GM12801 (cell line): ENCODE results near the gene DNLZ.

Experiments
- TF ChIP-seq, protein P1 (sequence below): IDR thresholded peaks from one replicate; pipeline ENCODE4 v1.5.1; 2011; ENCODE audit warnings: control low read depth; ENCODE audit not compliant: insufficient read length; ENCODE audit errors: extremely low read depth

The DNLZ gene

DNA sequence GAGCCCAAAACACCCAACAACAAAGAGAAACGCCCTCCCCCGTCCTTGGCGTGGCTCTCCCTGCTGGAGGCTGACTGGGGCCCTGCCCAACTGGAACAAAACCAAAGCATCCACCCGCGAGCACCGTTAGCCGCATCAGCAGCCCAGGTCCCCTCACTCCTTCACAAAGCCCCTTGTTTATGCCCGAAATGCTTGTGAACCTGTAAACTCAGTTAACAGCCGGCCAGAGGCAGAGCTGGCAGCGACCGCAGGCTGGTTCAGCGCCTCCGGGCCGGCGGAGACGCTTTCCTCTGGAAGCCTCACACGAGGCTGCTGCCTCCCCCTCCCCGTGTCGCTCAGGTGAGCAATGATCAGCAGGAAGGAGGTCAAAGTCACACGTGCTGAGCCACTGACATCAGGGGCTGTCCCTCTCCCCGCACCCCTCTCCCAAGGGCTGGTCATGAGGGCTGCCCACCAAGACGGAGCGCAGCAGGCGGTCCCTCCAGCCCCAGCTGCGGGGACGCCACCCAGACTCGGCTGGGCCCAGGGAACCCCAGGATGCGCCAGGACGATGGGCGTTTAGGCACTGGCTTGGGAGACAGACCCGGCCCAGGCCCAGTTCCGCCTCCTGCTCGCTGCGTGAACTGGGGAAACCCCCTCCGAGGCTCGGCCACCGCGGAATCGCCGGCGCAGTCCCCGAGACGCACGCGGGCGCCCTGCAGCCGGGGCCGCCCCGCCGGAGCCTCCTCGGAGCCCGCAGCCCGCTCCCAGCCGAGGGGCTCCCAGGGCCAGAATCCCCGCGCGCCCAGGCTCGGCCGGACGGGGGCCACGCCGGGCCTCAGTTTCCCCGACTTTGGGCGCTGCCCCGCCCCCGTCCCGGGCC, 35.9 kb upstream of the DNLZ start:
- TF ChIP-seq, protein P1, sequence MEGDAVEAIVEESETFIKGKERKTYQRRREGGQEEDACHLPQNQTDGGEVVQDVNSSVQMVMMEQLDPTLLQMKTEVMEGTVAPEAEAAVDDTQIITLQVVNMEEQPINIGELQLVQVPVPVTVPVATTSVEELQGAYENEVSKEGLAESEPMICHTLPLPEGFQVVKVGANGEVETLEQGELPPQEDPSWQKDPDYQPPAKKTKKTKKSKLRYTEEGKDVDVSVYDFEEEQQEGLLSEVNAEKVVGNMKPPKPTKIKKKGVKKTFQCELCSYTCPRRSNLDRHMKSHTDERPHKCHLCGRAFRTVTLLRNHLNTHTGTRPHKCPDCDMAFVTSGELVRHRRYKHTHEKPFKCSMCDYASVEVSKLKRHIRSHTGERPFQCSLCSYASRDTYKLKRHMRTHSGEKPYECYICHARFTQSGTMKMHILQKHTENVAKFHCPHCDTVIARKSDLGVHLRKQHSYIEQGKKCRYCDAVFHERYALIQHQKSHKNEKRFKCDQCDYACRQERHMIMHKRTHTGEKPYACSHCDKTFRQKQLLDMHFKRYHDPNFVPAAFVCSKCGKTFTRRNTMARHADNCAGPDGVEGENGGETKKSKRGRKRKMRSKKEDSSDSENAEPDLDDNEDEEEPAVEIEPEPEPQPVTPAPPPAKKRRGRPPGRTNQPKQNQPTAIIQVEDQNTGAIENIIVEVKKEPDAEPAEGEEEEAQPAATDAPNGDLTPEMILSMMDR: no peak

- TF ChIP-seq, protein P1: no peak
Observed at GRCh38 chr9:136398286-136398685, 34.7 kb upstream of the DNLZ start.

DNA sequence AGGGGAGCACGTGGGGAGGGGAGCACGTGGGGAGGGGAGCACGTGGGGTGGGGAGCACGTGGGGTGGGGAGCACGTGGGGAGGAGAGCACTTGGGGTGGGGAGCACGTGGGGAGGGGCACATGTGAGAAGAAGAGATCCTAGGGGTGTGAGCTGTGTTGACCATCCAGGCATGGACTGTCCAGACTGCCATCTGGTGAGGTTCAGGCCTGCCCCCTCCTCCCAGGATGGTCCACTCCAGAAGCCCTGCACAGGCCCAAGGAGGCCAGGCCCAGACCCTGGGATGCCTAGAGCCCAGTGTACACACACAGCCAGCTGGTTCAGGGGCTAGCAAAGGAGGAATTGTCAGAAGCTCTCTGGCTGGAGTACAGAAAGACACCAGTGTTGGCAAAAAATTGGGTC, 34.1 kb upstream of the DNLZ start:
- TF ChIP-seq, protein P1: no peak

- TF ChIP-seq, protein P1: no peak
Observed at GRCh38 chr9:136396219-136396515, 32.6 kb upstream of the DNLZ start.

DNA sequence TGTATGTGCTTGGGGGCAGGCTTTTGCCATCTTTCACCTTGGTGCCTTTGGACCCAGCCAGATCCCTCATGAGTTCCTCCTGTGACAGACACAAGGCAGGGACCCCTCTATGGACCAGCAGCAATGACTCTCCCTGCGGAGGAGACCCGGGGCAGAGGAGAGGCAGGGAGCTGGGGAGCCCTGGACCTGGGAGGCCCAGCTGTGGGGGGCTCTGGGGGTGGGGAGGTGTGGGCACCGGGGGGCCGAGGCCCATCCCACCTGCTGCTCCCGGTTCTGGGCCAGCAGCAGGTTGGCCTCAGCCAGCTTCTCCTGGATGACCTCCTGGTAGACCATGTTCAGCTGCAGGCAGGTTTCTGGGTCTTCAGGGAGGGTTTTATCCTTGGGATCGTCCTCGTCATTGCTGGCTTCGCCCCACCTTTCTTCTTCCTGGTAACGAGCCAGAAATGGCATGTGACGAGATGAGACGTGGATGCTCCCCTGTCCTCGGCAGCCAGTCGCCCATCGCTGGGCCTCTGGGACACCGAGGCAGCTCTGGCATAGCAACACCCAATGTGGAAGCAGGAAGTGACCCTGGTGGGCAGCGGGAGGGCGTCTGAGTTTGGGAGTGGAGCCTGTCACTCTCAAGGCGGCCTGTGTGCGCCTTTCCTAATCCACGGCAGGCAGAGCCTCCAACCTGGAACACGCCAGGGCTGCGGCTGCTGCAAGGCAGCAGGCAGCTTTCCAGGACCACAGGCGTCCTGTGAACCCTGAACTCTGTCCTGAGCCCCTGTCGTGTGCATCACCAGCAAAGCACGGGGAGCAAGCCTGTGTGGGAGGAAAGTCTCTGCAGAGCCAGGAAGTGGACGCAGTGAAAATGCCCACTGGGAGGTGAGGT, 32.0 kb upstream of the DNLZ start:
- TF ChIP-seq, protein P1: no peak

DNA sequence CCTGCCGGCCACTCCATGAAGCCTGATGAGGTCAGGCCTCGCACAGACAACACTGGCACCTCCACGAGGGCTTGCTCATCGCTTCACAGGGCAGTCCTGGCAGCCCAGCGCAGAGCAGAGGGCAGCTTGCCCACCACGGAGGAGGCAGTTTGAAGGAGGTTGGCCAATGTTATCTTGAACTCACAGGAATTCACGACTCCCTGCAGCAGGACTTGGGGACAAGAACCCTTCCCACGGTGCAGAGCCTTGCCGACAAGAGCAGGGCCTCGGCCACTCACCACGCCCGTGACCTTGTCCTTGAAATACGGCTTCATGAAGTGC, 31.4 kb upstream of the DNLZ start:
- TF ChIP-seq, protein P1: no peak

GRCh38 chr9:136394312-136395019, 30.9 kb upstream of the DNLZ start:
- TF ChIP-seq, protein P1: no peak
